NT2/D1 (cell line): ENCODE measurements around the gene ANTXR1.

Source experiments
- SUZ12 ChIP-seq: IDR thresholded peaks from 2 replicates; pipeline ENCODE4 v1.6.1; 2011; ENCODE audit not compliant: insufficient read length, insufficient read depth; ENCODE audit errors: extremely low read depth
- YY1 ChIP-seq: IDR thresholded peaks from 2 replicates; pipeline ENCODE4 v1.6.1; 2011; ENCODE audit not compliant: insufficient read length, insufficient read depth
- ZNF274 ChIP-seq: IDR thresholded peaks from 2 replicates; pipeline ENCODE4 v1.6.1; 2011; ENCODE audit warnings: mild to moderate bottlenecking, low read depth, low read length

DNA sequence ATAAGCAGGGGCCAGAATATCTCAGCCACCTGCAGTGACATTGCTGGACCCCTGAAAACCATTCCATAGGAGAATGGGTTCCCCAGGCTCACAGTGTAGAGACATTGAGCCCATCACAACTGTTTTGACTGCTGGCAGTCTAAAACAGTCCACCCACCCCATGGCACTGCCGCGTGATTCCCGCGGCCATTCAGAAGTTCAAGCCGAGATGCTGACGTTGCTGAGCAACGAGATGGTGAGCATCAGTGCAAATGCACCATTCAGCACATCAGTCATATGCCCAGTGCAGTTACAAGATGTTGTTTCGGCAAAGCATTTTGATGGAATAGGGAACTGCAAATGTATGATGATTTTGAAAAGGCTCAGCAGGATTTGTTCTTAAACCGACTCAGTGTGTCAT is 234.6 kb downstream of the ANTXR1 start:
- TF ChIP-seq YY1 = no peak
- TF ChIP-seq ZNF274 = no peak
- TF ChIP-seq SUZ12 = no peak
